SK-N-SH (cell line): ENCODE measurements around the gene BAHCC1. TPM values are rescaled to one million over a fixed set of nuclear protein-coding genes. Genes with fewer than 3 reads are reported as not detected.

Experiments
- CTCF ChIA-PET: fragments of 300-600, 350-600 bp; formaldehyde crosslinking; extraction: SDS; loops from one replicate; lab custom pipeline; 2021; lab: Yijun Ruan, JAX
- POLR2A ChIA-PET: fragments of 350-600 bp; sonication (Branson Sonifier 250); formaldehyde crosslinking; extraction: SDS; loops from one replicate; lab custom pipeline; 2020; ENCODE audit warnings: antibody characterized with exemption, inconsistent platforms; lab: Yijun Ruan, JAX
- DNase-seq: peaks from one replicate; pipeline ENCODE4 v3.0.0; 2012
- H2AFZ ChIP-seq: fragments of 200-600 bp; sonication (generic); 2 replicates; pipeline ENCODE4 v1.8.1; 2016; ENCODE audit warnings: antibody characterized with exemption, mild to moderate bottlenecking, low read depth
- H3F3A ChIP-seq: fragments of 200-600 bp; sonication (generic); replicated peaks from 2 replicates; pipeline ENCODE3; 2016; ENCODE audit warnings: antibody characterized with exemption, mild to moderate bottlenecking; ENCODE audit not compliant: insufficient read depth
- H3K27ac ChIP-seq, 2 experiments: fragments of 200-500 bp in 1 of 2; fragments of 200-600 bp in 1 of 2; sonication (Bioruptor generic) in 1 of 2; sonication (generic), shearing (Covaris generic) in 1 of 2; 2 replicates each; pipeline versions ENCODE4 v1.5.1 to v1.6.1; 2014 to 2016; ENCODE audit warnings: low read depth in 2 of 2, inconsistent platforms in 1 of 2, low read length in 1 of 2, mild to moderate bottlenecking in 1 of 2, mixed read lengths in 1 of 2
- H3K27me3 ChIP-seq: fragments of 200-600 bp; sonication (generic), shearing (Covaris generic); 2 replicates; pipeline ENCODE4 v1.6.1; 2016; ENCODE audit warnings: mixed run types; ENCODE audit not compliant: insufficient read depth
- H3K36me3 ChIP-seq, 2 experiments: fragments of 200-500 bp in 1 of 2; fragments of 200-600 bp in 1 of 2; sonication (Bioruptor generic) in 1 of 2; sonication (generic) in 1 of 2; replicated peaks in 1 of 2; 2 replicates each; pipeline versions ENCODE3 to v1.5.1; 2014 to 2016; ENCODE audit warnings: low read length in 1 of 2, mild to moderate bottlenecking in 1 of 2; ENCODE audit not compliant: insufficient read depth in 2 of 2, control insufficient read depth in 1 of 2
- H3K4me1 ChIP-seq, 2 experiments: fragments of 200-500 bp in 1 of 2; fragments of 200-600 bp in 1 of 2; sonication (Bioruptor generic) in 1 of 2; sonication (generic), shearing (Covaris generic) in 1 of 2; 2 replicates each; pipeline versions ENCODE4 v1.5.1 to v1.6.1; 2014 to 2016; ENCODE audit warnings: low read depth in 1 of 2, low read length in 1 of 2, mixed run types in 1 of 2; ENCODE audit not compliant: insufficient read depth in 2 of 2, control insufficient read depth in 1 of 2
- H3K4me2 ChIP-seq: fragments of 200-600 bp; sonication (generic), shearing (Covaris generic); 2 replicates; pipeline ENCODE4 v1.6.1; 2017; ENCODE audit warnings: mixed run types
- H3K4me3 ChIP-seq, 2 experiments: fragments of 200-500 bp in 1 of 2; fragments of 200-600 bp in 1 of 2; sonication (Bioruptor generic) in 1 of 2; sonication (generic), shearing (Covaris generic) in 1 of 2; 2 replicates each; pipeline versions ENCODE4 v1.5.1 to v1.8.1; 2014 to 2016; ENCODE audit warnings: low read depth in 2 of 2, inconsistent platforms in 1 of 2, low read length in 1 of 2, mild to moderate bottlenecking in 1 of 2, mixed read lengths in 1 of 2, moderate library complexity in 1 of 2
- H3K79me2 ChIP-seq: fragments of 200-600 bp; sonication (generic); 2 replicates; pipeline ENCODE4 v1.8.1; 2017; ENCODE audit warnings: mild to moderate bottlenecking; ENCODE audit not compliant: insufficient read depth
- H3K9ac ChIP-seq: fragments of 200-600 bp; sonication (generic); 2 replicates; pipeline ENCODE4 v1.6.1; 2017; ENCODE audit warnings: mixed run types
- H3K9me2 ChIP-seq: fragments of 200-600 bp; sonication (generic); 2 replicates; pipeline ENCODE4 v1.6.1; 2017; ENCODE audit warnings: mixed run types
- H3K9me3 ChIP-seq: fragments of 200-600 bp; sonication (generic); 2 replicates; pipeline ENCODE4 v1.6.1; 2017; ENCODE audit warnings: mixed run types, mild to moderate bottlenecking, moderate library complexity
- H4K20me1 ChIP-seq: fragments of 200-600 bp; sonication (generic); 2 replicates; pipeline ENCODE4 v1.6.1; 2017; ENCODE audit warnings: mild to moderate bottlenecking, mixed run types; ENCODE audit not compliant: insufficient read depth
- CTCF ChIP-seq: fragments of 200-600 bp; sonication (generic); IDR thresholded peaks from 2 replicates; pipeline ENCODE4 v1.6.1; 2017; ENCODE audit warnings: antibody characterized with exemption, mild to moderate bottlenecking, moderate library complexity
- EP300 ChIP-seq, 2 experiments: IDR thresholded peaks; 2 replicates each; pipeline versions ENCODE4 v1.4.0 to v1.6.1; 2012; ENCODE audit warnings: borderline replicate concordance in 1 of 2, low read depth in 1 of 2, low read length in 1 of 2
- EZH2phosphoT487 ChIP-seq: fragments of 200-600 bp; sonication (generic); IDR thresholded peaks from 2 replicates; pipeline ENCODE4 v1.6.1; 2017; ENCODE audit warnings: low read depth, mixed run types, mild to moderate bottlenecking, antibody characterized with exemption, moderate library complexity, borderline replicate concordance
- FOSL2 ChIP-seq: IDR thresholded peaks from 2 replicates; pipeline ENCODE4 v1.4.0; 2012; ENCODE audit warnings: low read depth, mild to moderate bottlenecking, moderate library complexity, borderline replicate concordance
- FOXJ3 ChIP-seq: sonication (generic); formaldehyde crosslinking; IDR thresholded peaks from 2 replicates; pipeline ENCODE4 v1.5.1; 2020; ENCODE audit warnings: mild to moderate bottlenecking, missing genetic modification reagents
- GATA2 ChIP-seq: sonication (generic); formaldehyde crosslinking; IDR thresholded peaks from 2 replicates; pipeline ENCODE4 v1.5.0; 2020; ENCODE audit warnings: mild to moderate bottlenecking, missing genetic modification reagents
- JUND ChIP-seq: IDR thresholded peaks from 2 replicates; pipeline ENCODE4 v1.4.0; 2012
- MXI1 ChIP-seq: IDR thresholded peaks from 2 replicates; pipeline ENCODE4 v1.6.1; 2012; ENCODE audit warnings: mild to moderate bottlenecking, low read depth, low read length, improper control_type of control experiment
- NRF1 ChIP-seq: IDR thresholded peaks from 2 replicates; pipeline ENCODE4 v1.6.1; 2012; ENCODE audit warnings: low read depth, mild to moderate bottlenecking, low read length
- REST ChIP-seq: IDR thresholded peaks from 2 replicates; pipeline ENCODE4 v1.6.1; 2012; ENCODE audit warnings: mild to moderate bottlenecking, low read depth, low read length, moderate library complexity
- RFX5 ChIP-seq: IDR thresholded peaks from 2 replicates; pipeline ENCODE4 v1.6.1; 2012; ENCODE audit warnings: mild to moderate bottlenecking, improper control_type of control experiment, low read length
- RXRA ChIP-seq: IDR thresholded peaks from 2 replicates; pipeline ENCODE4 v1.4.0; 2012; ENCODE audit warnings: low read depth, mild to moderate bottlenecking, borderline replicate concordance
- USF1 ChIP-seq: IDR thresholded peaks from 2 replicates; pipeline ENCODE4 v1.4.0; 2012; ENCODE audit warnings: low read depth, borderline replicate concordance
- USF2 ChIP-seq: fragments of 150-350 bp; IDR thresholded peaks from 2 replicates; pipeline ENCODE4 v1.6.1; 2017; ENCODE audit warnings: antibody characterized with exemption, low read length, low read depth, borderline replicate concordance
- WGBS: methylation state at CpG from one replicate; pipeline ENCODE4 v1.1.6; 2017; ENCODE audit warnings: low lambda C conversion rate; 5-methylcytosine and 5-hydroxymethylcytosine counted together
- polyA plus RNA-seq, 3 experiments: library from polyadenylated mRNA; depleted of rRNA; stranded (reverse); fragments of >200 nt; gene quantifications; 2 replicates each; pipeline ENCODE4 v1.2.3, GENCODE V29; 2012

Gene BAHCC1
- polyA plus RNA-seq, 1 of the 3 experiments (the other 2 are of a cell fraction): 6.4 TPM

- H4K20me1 ChIP-seq: no peaks in the 10 kb centered on the region
- TF ChIP-seq FOXJ3 (no peak), JUND (no peak), REST (no peak), RXRA (no peak), EP300 (IDR thresholded peaks at IDR 0.05; ENCODE audit: borderline replicate concordance in 1 of 2, low read depth in 1 of 2, low read length in 1 of 2) (no peak), RFX5 (no peak), EZH2phosphoT487 (no peak), FOSL2 (no peak), USF1 (no peak), USF2 (no peak), CTCF (no peak), GATA2 (CRISPR knock-in tag) (no peak), NRF1 (no peak), MXI1 (no peak)
- no peaks in the 10 kb centered on the region for H3F3A ChIP-seq
- CTCF ChIA-PET: interaction anchor here (0.7 to 1.5 kb wide), 3 partner anchors 8 to 16 kb away, joined by 3 read pairs; no protein-coding TSS in a partner anchor
- no peaks in the 10 kb centered on the region for H3K36me3 ChIP-seq
- peaks cover 0 to under 1% of the 10 kb centered on the region in 2 experiments; a peak in 1 of 4 replicates for H3K4me1 ChIP-seq
- no peak overlapping the region for H3K4me3 ChIP-seq
- no peak overlapping the region for H3K4me2 ChIP-seq
- no peak overlapping the region for H3K9ac ChIP-seq
- DNase-seq: no peak
- POLR2A ChIA-PET: no interaction called here
- no peaks in the 10 kb centered on the region for H3K79me2 ChIP-seq
- H3K9me2 ChIP-seq: no peaks in the 10 kb centered on the region
- H3K27ac ChIP-seq: no peak overlapping the region
- H3K9me3 ChIP-seq: no peaks in the 10 kb centered on the region
- WGBS: 91% methylated on average over 9 of the region's 9 CpGs
- no peaks in the 10 kb centered on the region for H3K27me3 ChIP-seq
- H2AFZ ChIP-seq: no peak overlapping the region
These were observed 40.3 kb upstream of the BAHCC1 start for GRCh38 chr17:81354954-81355347.
